H1 (cell line): Measurements from ENCODE around the gene SIGLEC15. TPM values are rescaled to one million over a fixed set of nuclear protein-coding genes. Genes with fewer than 3 reads are reported as not detected.

ENCODE experiments used
- CTCF ChIA-PET: fragments of 300-600 bp; sonication (Branson Sonifier 250); formaldehyde crosslinking; loops from one replicate; lab custom pipeline; 2021; ENCODE audit not compliant: partially characterized antibody; lab: Charles Lee
- POLR2A ChIA-PET: fragments of 300-600 bp; sonication (Branson Sonifier 250); formaldehyde crosslinking; loops from one replicate; lab custom pipeline; 2021; ENCODE audit warnings: inconsistent platforms; ENCODE audit not compliant: partially characterized antibody; lab: Charles Lee
- DNase-seq, 2 experiments: peaks; one replicate each; pipeline versions ENCODE4 v3.0.0 to v3.0.0-alpha.2; 2010 to 2022; ENCODE audit warnings: low spot score in 2 of 2, low read depth in 1 of 2, mixed read lengths in 1 of 2
- FAIRE-seq: peaks from 2 replicates; lab custom pipeline; 2011; peaks lifted over from hg19 to GRCh38; lab: Jason Lieb, UNC
- H2AFZ ChIP-seq: 2 replicates; pipeline ENCODE4 v1.8.1; 2012; ENCODE audit warnings: low read length, inconsistent platforms
- H2AK5ac ChIP-seq: 2 replicates; pipeline ENCODE4 v1.6.1; 2013; ENCODE audit warnings: low read depth, low read length
- H2BK120ac ChIP-seq: replicated peaks from 2 replicates; pipeline ENCODE3; 2013; ENCODE audit warnings: low read depth, low read length, inconsistent platforms
- H2BK12ac ChIP-seq: 2 replicates; pipeline ENCODE4 v1.6.1; 2013; ENCODE audit warnings: low read depth, low read length
- H2BK15ac ChIP-seq: 2 replicates; pipeline ENCODE4 v1.6.1; 2013; ENCODE audit warnings: low read length
- H2BK20ac ChIP-seq: 2 replicates; pipeline ENCODE4 v1.6.1; 2013; ENCODE audit warnings: low read length
- H2BK5ac ChIP-seq: 2 replicates; pipeline ENCODE4 v1.6.1; 2013; ENCODE audit warnings: low read depth, low read length
- H3K14ac ChIP-seq: 2 replicates; pipeline ENCODE4 v1.6.1; 2013; ENCODE audit warnings: inconsistent platforms; ENCODE audit not compliant: insufficient read length
- H3K18ac ChIP-seq: 2 replicates; pipeline ENCODE4 v1.6.1; 2013; ENCODE audit warnings: low read length; ENCODE audit errors: extremely low read depth
- H3K23ac ChIP-seq: 2 replicates; pipeline ENCODE4 v1.6.1; 2013; ENCODE audit warnings: inconsistent platforms; ENCODE audit not compliant: insufficient read length
- H3K23me2 ChIP-seq: 2 replicates; pipeline ENCODE4 v1.6.1; 2013; ENCODE audit warnings: low read depth, low read length
- H3K27ac ChIP-seq: 2 replicates; pipeline ENCODE4 v1.6.1; 2011; ENCODE audit warnings: low read depth, low read length, inconsistent platforms
- H3K27me3 ChIP-seq, 4 experiments: replicated peaks in 1 of 4; 1 replicate in 1 of 4; 2 replicates in 3 of 4; pipeline versions ENCODE4 v1.6.1 to v1.8.1; 2011 to 2013; ENCODE audit warnings: low read length in 3 of 4, mild to moderate bottlenecking in 3 of 4, inconsistent platforms in 2 of 4, mixed read lengths in 2 of 4, moderate library complexity in 1 of 4; ENCODE audit not compliant: control insufficient read depth in 3 of 4, insufficient read depth in 3 of 4; ENCODE audit errors: extremely low read depth in 1 of 4
- H3K36me3 ChIP-seq, 4 experiments: 2 replicates each; pipeline versions ENCODE4 v1.6.1 to v1.8.1; 2011 to 2013; ENCODE audit warnings: mild to moderate bottlenecking in 4 of 4, low read length in 3 of 4, moderate library complexity in 2 of 4, control low read depth in 1 of 4, inconsistent platforms in 1 of 4; ENCODE audit not compliant: insufficient read depth in 4 of 4, control insufficient read depth in 2 of 4
- H3K4ac ChIP-seq: replicated peaks from 2 replicates; pipeline ENCODE3; 2013; ENCODE audit warnings: low read length, low read depth, mixed read lengths, inconsistent platforms; ENCODE audit not compliant: insufficient read length
- H3K4me1 ChIP-seq, 4 experiments: replicated peaks in 1 of 4; 1 replicate in 1 of 4; 2 replicates in 3 of 4; pipeline versions ENCODE4 v1.6.1 to v1.8.1; 2011 to 2013; ENCODE audit warnings: low read length in 3 of 4, inconsistent platforms in 2 of 4, mixed read lengths in 1 of 4; ENCODE audit not compliant: insufficient read depth in 4 of 4, control insufficient read depth in 3 of 4
- H3K4me2 ChIP-seq, 2 experiments: 2 replicates each; pipeline versions ENCODE4 v1.6.1 to v1.8.1; 2011 to 2013; ENCODE audit warnings: low read depth in 2 of 2, low read length in 2 of 2, control low read depth in 1 of 2, inconsistent platforms in 1 of 2, mild to moderate bottlenecking in 1 of 2; ENCODE audit not compliant: insufficient read depth in 1 of 2
- H3K4me3 ChIP-seq, 4 experiments: fragments of 200-600, 300-600 bp in 1 of 4; sonication (generic), shearing (Covaris generic), sonication (Bioruptor Twin) in 1 of 4; 2 replicates each; pipeline versions ENCODE4 v1.5.1 to v1.8.1; 2011 to 2016; ENCODE audit warnings: low read length in 4 of 4, low read depth in 3 of 4, control low read depth in 2 of 4, inconsistent platforms in 2 of 4, mild to moderate bottlenecking in 2 of 4, mixed read lengths in 1 of 4, moderate library complexity in 1 of 4; ENCODE audit not compliant: insufficient read depth in 2 of 4; ENCODE audit errors: extremely low read depth in 1 of 4
- H3K56ac ChIP-seq: replicated peaks from 2 replicates; pipeline ENCODE3; 2013; ENCODE audit warnings: low read depth, mild to moderate bottlenecking, mixed read lengths, low read length, inconsistent platforms; ENCODE audit not compliant: insufficient read length
- H3K79me1 ChIP-seq: 2 replicates; pipeline ENCODE4 v1.6.1; 2013; ENCODE audit warnings: low read depth, low read length, control low read depth
- H3K79me2 ChIP-seq, 2 experiments: 2 replicates each; pipeline versions ENCODE4 v1.6.1 to v1.8.1; 2012 to 2013; ENCODE audit warnings: low read length in 2 of 2, mild to moderate bottlenecking in 2 of 2, inconsistent platforms in 1 of 2; ENCODE audit not compliant: insufficient read depth in 2 of 2, control insufficient read depth in 1 of 2
- H3K9ac ChIP-seq, 4 experiments: replicated peaks in 1 of 4; 1 replicate in 1 of 4; 2 replicates in 3 of 4; pipeline versions ENCODE4 v1.6.1 to v1.8.1; 2011 to 2013; ENCODE audit warnings: low read depth in 3 of 4, low read length in 3 of 4, control low read depth in 2 of 4, mild to moderate bottlenecking in 2 of 4, moderate library complexity in 2 of 4, inconsistent platforms in 1 of 4; ENCODE audit errors: extremely low read depth in 1 of 4
- H3K9me3 ChIP-seq, 2 experiments: 2 replicates each; pipeline versions ENCODE4 v1.6.1 to v1.8.1; 2012 to 2013; ENCODE audit warnings: mild to moderate bottlenecking in 2 of 2, moderate library complexity in 2 of 2, control low read depth in 1 of 2, inconsistent platforms in 1 of 2, low read depth in 1 of 2, low read length in 1 of 2, mixed read lengths in 1 of 2; ENCODE audit not compliant: insufficient read depth in 2 of 2
- H4K20me1 ChIP-seq, 2 experiments: replicated peaks in 1 of 2; 2 replicates each; pipeline versions ENCODE3 to v1.8.1; 2011 to 2013; ENCODE audit warnings: inconsistent platforms in 2 of 2, low read length in 2 of 2, mild to moderate bottlenecking in 1 of 2; ENCODE audit not compliant: insufficient read depth in 2 of 2, control insufficient read depth in 1 of 2
- H4K5ac ChIP-seq: 2 replicates; pipeline ENCODE4 v1.6.1; 2013; ENCODE audit warnings: low read length, low read depth, mixed read lengths, inconsistent platforms; ENCODE audit not compliant: insufficient read length
- H4K8ac ChIP-seq: 2 replicates; pipeline ENCODE4 v1.8.0; 2013; ENCODE audit warnings: mild to moderate bottlenecking, moderate library complexity, low read length, inconsistent platforms; ENCODE audit not compliant: insufficient read depth; ENCODE audit errors: extremely low read depth
- H4K91ac ChIP-seq: replicated peaks from 2 replicates; pipeline ENCODE3; 2013; ENCODE audit warnings: low read length, mixed read lengths, inconsistent platforms; ENCODE audit not compliant: insufficient read length
- BACH1 ChIP-seq: IDR thresholded peaks from 2 replicates; pipeline ENCODE4 v1.6.1; 2012; ENCODE audit warnings: low read length, improper control_type of control experiment
- BCL11A ChIP-seq, 2 experiments: IDR thresholded peaks; one replicate each; pipeline ENCODE4 v1.6.1; 2011; ENCODE audit warnings: low read depth in 2 of 2, low read length in 2 of 2, mild to moderate bottlenecking in 2 of 2
- HDAC2 ChIP-seq, 2 experiments: fragments of 300-600 bp in 1 of 2; sonication (generic) in 1 of 2; IDR thresholded peaks; 2 replicates each; pipeline ENCODE4 v1.6.1; 2011 to 2012; ENCODE audit warnings: low read depth in 2 of 2, low read length in 2 of 2, mild to moderate bottlenecking in 2 of 2, moderate library complexity in 2 of 2, borderline replicate concordance in 1 of 2, inconsistent platforms in 1 of 2
- JUND ChIP-seq: IDR thresholded peaks from 2 replicates; pipeline ENCODE4 v1.6.1; 2011; ENCODE audit warnings: mild to moderate bottlenecking, improper control_type of control experiment, low read length
- KDM5A ChIP-seq: fragments of 200-600 bp; IDR thresholded peaks from 2 replicates; pipeline ENCODE4 v1.7.1; 2012; ENCODE audit warnings: mild to moderate bottlenecking, low read length, inconsistent platforms, mixed read lengths
- POLR2A ChIP-seq, 2 experiments: IDR thresholded peaks; 1 replicate in 1 of 2; 2 replicates in 1 of 2; pipeline ENCODE4 v1.6.1; 2011; ENCODE audit warnings: low read depth in 2 of 2, low read length in 2 of 2, mild to moderate bottlenecking in 2 of 2; ENCODE audit errors: control extremely low read depth in 1 of 2
- RXRA ChIP-seq: IDR thresholded peaks from 2 replicates; pipeline ENCODE4 v1.6.1; 2011; ENCODE audit warnings: low read depth, mild to moderate bottlenecking, low read length, moderate library complexity; ENCODE audit not compliant: insufficient read depth
- SIRT6 ChIP-seq: IDR thresholded peaks from one replicate; pipeline ENCODE4 v1.7.1; 2012; ENCODE audit warnings: low read length, inconsistent platforms
- SIX5 ChIP-seq: IDR thresholded peaks from 2 replicates; pipeline ENCODE4 v1.6.1; 2011; ENCODE audit warnings: mild to moderate bottlenecking, low read depth, low read length
- SP2 ChIP-seq: IDR thresholded peaks from 2 replicates; pipeline ENCODE4 v1.6.1; 2012; ENCODE audit warnings: mild to moderate bottlenecking, low read length, inconsistent platforms
- TAF1 ChIP-seq: IDR thresholded peaks from 2 replicates; pipeline ENCODE4 v1.6.1; 2011; ENCODE audit warnings: mild to moderate bottlenecking, low read depth, low read length
- TEAD4 ChIP-seq: IDR thresholded peaks from 2 replicates; pipeline ENCODE4 v1.6.1; 2012; ENCODE audit warnings: low read depth, low read length, inconsistent platforms, mixed read lengths
- WGBS, 2 experiments: shearing (Covaris generic) in 1 of 2; methylation state at CpG; one replicate each; pipeline versions ENCODE4 v1.1.6 to v1.1.7; 2013 to 2015; ENCODE audit warnings: low lambda C conversion rate in 2 of 2, mixed read lengths in 2 of 2, inconsistent platforms in 1 of 2, low coverage in 1 of 2, missing lambda C conversion rate in 1 of 2; ENCODE audit not compliant: insufficient replicate concordance in 2 of 2, insufficient coverage in 1 of 2, insufficient read length in 1 of 2; ENCODE audit errors: extremely low coverage in 1 of 2, missing lambda C conversion rate in 1 of 2; 5-methylcytosine and 5-hydroxymethylcytosine counted together
- polyA plus RNA-seq, 7 experiments: library from polyadenylated mRNA; depleted of rRNA in 3 of 7; stranded (reverse) in 5 of 7; unstranded in 2 of 7; fragments of >200 nt in 5 of 7; fragments of 200-250 nt in 2 of 7; gene quantifications; 1 replicate in 5 of 7; 2 replicates in 1 of 7; 4 replicates in 1 of 7; pipeline versions ENCODE4 v1.2.1 to v1.2.3, GENCODE V29; 2011 to 2013; ENCODE audit warnings: missing spikeins in 2 of 7, mixed read lengths in 2 of 7
- total RNA-seq: library from RNA; stranded (reverse); fragmentation: NEBNext Ultra II Directional; extraction: Animal tissue kit (Norgen Biotek cat#: 25700); gene quantifications from 2 replicates; pipeline ENCODE4 v1.2.1, GENCODE V29; 2021
- TF ChIP-seq, protein P1 (sequence below): IDR thresholded peaks from 2 replicates; pipeline ENCODE4 v1.6.1; 2011; ENCODE audit warnings: low read depth, mild to moderate bottlenecking, low read length; ENCODE audit not compliant: insufficient read depth

SIGLEC15 gene
- total and polyA plus RNA-seq, 2 of the 8 experiments (the other 6 are each of a cell fraction or from before 2014, with no cell fraction given): 0.20 to 0.37 TPM

DNA sequence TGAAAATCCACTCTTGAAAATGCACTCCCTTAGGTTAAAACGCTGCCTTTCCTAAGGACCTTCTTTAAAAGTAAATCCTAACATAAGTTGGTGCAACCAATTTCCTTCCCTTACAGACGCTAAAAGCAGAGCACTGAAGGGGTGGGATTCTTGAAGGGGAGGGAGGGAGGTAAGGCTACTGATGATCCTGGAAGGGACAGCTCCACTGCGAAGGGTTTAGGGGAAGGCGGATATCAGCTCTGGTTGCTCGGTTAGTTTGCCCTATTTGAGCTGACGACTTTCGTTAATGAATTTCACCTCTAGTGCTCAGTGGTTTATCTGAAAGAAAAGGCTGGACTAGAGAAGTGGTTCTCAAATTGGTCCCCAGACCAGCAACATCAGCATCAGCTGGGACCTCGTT, 49.7 kb upstream of the SIGLEC15 start:
- no peak overlapping the region for H3K14ac ChIP-seq
- no peaks in the 10 kb centered on the region for H3K79me1 ChIP-seq
- peaks cover 6% of the 10 kb centered on the region; the same call in 1 of the 2 replicates for H3K23me2 ChIP-seq
- CTCF ChIA-PET: interaction anchor here (0.7 to 3.5 kb wide), 6 partner anchors 11 to 51 kb away, joined by 3 to 20 read pairs (median 4); no protein-coding TSS in a partner anchor
- DNase-seq: no peak
- no peaks in the 10 kb centered on the region for H3K79me2 ChIP-seq
- FAIRE-seq: peak; percentile 7
- peak overlapping the region; percentile 92; the same call in 1 of the 2 replicates for H2BK5ac ChIP-seq
- no peak overlapping the region for H2BK15ac ChIP-seq
- H3K4ac ChIP-seq: peak overlapping the region; percentile 87
- peak overlapping the region; percentile 79 for H3K27ac ChIP-seq
- H3K56ac ChIP-seq: no peak overlapping the region
- no peak overlapping the region for H2BK12ac ChIP-seq
- peaks cover 0 to 3% (median 0%) of the 10 kb centered on the region in 4 experiments; a peak in 1 of 7 replicates for H3K4me1 ChIP-seq
- H4K8ac ChIP-seq: peak overlapping the region; percentile 99; the same call in 1 of the 2 replicates
- peak overlapping the region; percentile 62 to 83 for H3K4me2 ChIP-seq
- TF ChIP-seq, protein P1, sequence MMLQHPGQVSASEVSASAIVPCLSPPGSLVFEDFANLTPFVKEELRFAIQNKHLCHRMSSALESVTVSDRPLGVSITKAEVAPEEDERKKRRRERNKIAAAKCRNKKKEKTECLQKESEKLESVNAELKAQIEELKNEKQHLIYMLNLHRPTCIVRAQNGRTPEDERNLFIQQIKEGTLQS: no peak
- TF ChIP-seq RXRA (no peak), SP2 (no peak), BACH1 (no peak), SIX5 (no peak), POLR2A (IDR thresholded peaks at IDR 0.05; ENCODE audit: control extremely low read depth in 1 of 2, low read depth in 2 of 2, low read length in 2 of 2) (no peak; a peak in 1 of 3 replicates), KDM5A (no peak), TEAD4 (no peak), SIRT6 (no peak), BCL11A (IDR thresholded peaks at IDR 0.05; ENCODE audit: low read depth in 2 of 2, low read length in 2 of 2) (no peak), HDAC2 (IDR thresholded peaks at IDR 0.05; ENCODE audit: borderline replicate concordance in 1 of 2, low read depth in 2 of 2, low read length in 2 of 2) (no peak), TAF1 (no peak), JUND (no peak)
- TF ChIP-seq, all 59 proteins: peak for 0
- no peaks in the 10 kb centered on the region for H3K36me3 ChIP-seq
- H3K18ac ChIP-seq: no peak overlapping the region
- H2BK20ac ChIP-seq: no peak overlapping the region
- no peak overlapping the region for H2AK5ac ChIP-seq
- no peaks in the 10 kb centered on the region for H4K20me1 ChIP-seq
- H3K9me3 ChIP-seq: no peaks in the 10 kb centered on the region
- 54% methylated on average over 8 of the region's 8 CpGs; no CpG with 5 or more reads in 1 of the 2 experiments for WGBS, 2 experiments
- H2AFZ ChIP-seq: peak overlapping the region; percentile 86; the same call in 1 of the 2 replicates
- POLR2A ChIA-PET: interaction anchor here (1.0 to 2.2 kb wide), 5 partner anchors 11 to 61 kb away, joined by 3 to 15 read pairs (median 4); no protein-coding TSS in a partner anchor
- H3K27me3 ChIP-seq: no peaks in the 10 kb centered on the region; a peak in 2 of 7 replicates
- peak overlapping the region; percentile 61 to 84 (median 78) for H3K4me3 ChIP-seq
- no peak overlapping the region for H2BK120ac ChIP-seq
- peak overlapping the region; percentile 4 for H4K5ac ChIP-seq
- peak overlapping the region in 3 of 4 experiments; percentile 92 to 94 (median 93); a peak in 6 of 7 replicates for H3K9ac ChIP-seq
- no peak overlapping the region for H3K23ac ChIP-seq
- H4K91ac ChIP-seq: no peak overlapping the region
